HepG2 (cell line): ENCODE results near the gene KRTAP12-2. TPM values are rescaled to one million over a fixed set of nuclear protein-coding genes. Genes with fewer than 3 reads are reported as not detected.
"Not testable (repeated sequence)": the region's sequence is repeated elsewhere in the genome, so short reads cannot be mapped to it uniquely, and the experiment has no call there.

ENCODE experiments used
- ATAC-seq: fragments of 200-7000 bp; cut with Tn5 transposase; 3 replicates; pipeline ENCODE4 v1.9.1; 2020; ENCODE audit warnings: mild to moderate bottlenecking, moderate library complexity
- BruUV-seq: library from RNA; stranded (reverse); fragments of 400-500 nt; replicated peaks from 2 replicates; lab custom pipeline; 2021; lab: Mats Ljungman, UMichigan
- CTCF ChIA-PET: fragments of 300-600 bp; formaldehyde crosslinking; extraction: SDS; loops from one replicate; lab custom pipeline; 2021; ENCODE audit warnings: low total read pairs, inconsistent platforms, low intra/inter-chr PET ratio; lab: Yijun Ruan, JAX
- POLR2A ChIA-PET: fragments of 350-600 bp; sonication (Branson Sonifier 250); formaldehyde crosslinking; loops from one replicate; lab custom pipeline; 2020; ENCODE audit warnings: antibody characterized with exemption, inconsistent platforms; lab: Yijun Ruan, JAX
- DNase-seq: peaks from one replicate; pipeline ENCODE4 v3.0.0-alpha.2; 2015; ENCODE audit warnings: low spot score
- FAIRE-seq: peaks from 3 replicates; lab custom pipeline; 2011; peaks lifted over from hg19 to GRCh38; lab: Jason Lieb, UNC
- H2AFZ ChIP-seq: one replicate; pipeline ENCODE4 v1.6.1; 2011; ENCODE audit warnings: low read length, inconsistent platforms
- H3K27ac ChIP-seq: fragments of 300-600 bp; 3 replicates; pipeline ENCODE4 v1.8.0; 2011; ENCODE audit warnings: mixed run types, mild to moderate bottlenecking, mixed read lengths, low read length, inconsistent platforms; ENCODE audit not compliant: insufficient read depth; ENCODE audit errors: extremely low read length
- H3K27me3 ChIP-seq, 2 experiments: fragments of 200-600 bp in 1 of 2; 2 replicates in 1 of 2; 3 replicates in 1 of 2; pipeline versions ENCODE4 v1.6.0 to v1.8.0; 2011; ENCODE audit warnings: low read length in 2 of 2, mild to moderate bottlenecking in 2 of 2, moderate library complexity in 2 of 2, inconsistent platforms in 1 of 2; ENCODE audit not compliant: insufficient read depth in 2 of 2, control insufficient read depth in 1 of 2
- H3K36me3 ChIP-seq, 2 experiments: fragments of 200-600 bp in 1 of 2; replicated peaks in 1 of 2; 2 replicates in 1 of 2; 3 replicates in 1 of 2; pipeline versions ENCODE4 v1.5.1 to v1.8.0; 2011; ENCODE audit warnings: low read length in 2 of 2, inconsistent platforms in 1 of 2; ENCODE audit not compliant: insufficient read depth in 2 of 2, control insufficient read depth in 1 of 2
- H3K4me1 ChIP-seq: 2 replicates; pipeline ENCODE4 v1.5.1; 2012; ENCODE audit warnings: low read length, inconsistent platforms; ENCODE audit not compliant: insufficient read depth
- H3K4me2 ChIP-seq: 2 replicates; pipeline ENCODE4 v1.6.0; 2011; ENCODE audit warnings: low read depth, low read length, inconsistent platforms
- H3K4me3 ChIP-seq, 3 experiments: fragments of 200-600 bp in 1 of 3; sonication (generic), shearing (Covaris generic) in 1 of 3; replicated peaks in 1 of 3; 2 replicates each; pipeline ENCODE4 v1.5.1; 2011 to 2016; ENCODE audit warnings: low read length in 3 of 3, inconsistent platforms in 2 of 3, low read depth in 2 of 3, mild to moderate bottlenecking in 2 of 3, control low read depth in 1 of 3, mixed read lengths in 1 of 3; ENCODE audit not compliant: insufficient read depth in 1 of 3
- H3K79me2 ChIP-seq: one replicate; pipeline ENCODE4 v1.6.1; 2011; ENCODE audit warnings: low read length, inconsistent platforms; ENCODE audit not compliant: insufficient read depth
- H3K9ac ChIP-seq: 2 replicates; pipeline ENCODE4 v1.6.0; 2011; ENCODE audit warnings: mild to moderate bottlenecking, low read depth, low read length, inconsistent platforms; ENCODE audit not compliant: insufficient read depth
- H3K9me3 ChIP-seq: 2 replicates; pipeline ENCODE4 v1.5.1; 2012; ENCODE audit warnings: mild to moderate bottlenecking, low read length
- H4K20me1 ChIP-seq: 2 replicates; pipeline ENCODE4 v1.6.0; 2011; ENCODE audit warnings: inconsistent platforms, mild to moderate bottlenecking, low read length, moderate library complexity; ENCODE audit not compliant: insufficient read depth
- ADNP ChIP-seq: sonication (generic); formaldehyde crosslinking; IDR thresholded peaks from 2 replicates; pipeline ENCODE4 v1.4.0; 2020; ENCODE audit warnings: missing genetic modification reagents
- ATF7-NPFF ChIP-seq: sonication (generic); formaldehyde crosslinking; IDR thresholded peaks from 2 replicates; pipeline ENCODE4 v1.8.1; 2023; ENCODE audit warnings: mild to moderate bottlenecking, low read depth, missing genetic modification reagents, moderate library complexity
- CHCHD3 ChIP-seq: sonication (generic); formaldehyde crosslinking; IDR thresholded peaks from 2 replicates; pipeline ENCODE4 v1.8.0; 2022; ENCODE audit warnings: mild to moderate bottlenecking, missing genetic modification reagents, moderate library complexity
- HIVEP1 ChIP-seq: sonication (generic); formaldehyde crosslinking; IDR thresholded peaks from 2 replicates; pipeline ENCODE4 v1.4.0; 2020; ENCODE audit warnings: mild to moderate bottlenecking, missing genetic modification reagents
- ZMYM3 ChIP-seq: sonication (generic); formaldehyde crosslinking; IDR thresholded peaks from 2 replicates; pipeline ENCODE4 v1.5.1; 2020; ENCODE audit warnings: mild to moderate bottlenecking, missing genetic modification reagents
- ZNF296 ChIP-seq: sonication (generic); formaldehyde crosslinking; conservative IDR thresholded peaks from 2 replicates; pipeline ENCODE4 v1.5.0; 2020; ENCODE audit warnings: mild to moderate bottlenecking, missing genetic modification reagents
- ZNF333 ChIP-seq: sonication (generic); formaldehyde crosslinking; IDR thresholded peaks from 2 replicates; pipeline ENCODE4 v1.4.0; 2020; ENCODE audit warnings: mild to moderate bottlenecking, missing genetic modification reagents, borderline replicate concordance
- ZNF768 ChIP-seq: sonication (generic); formaldehyde crosslinking; IDR thresholded peaks from 2 replicates; pipeline ENCODE4 v1.4.0; 2020; ENCODE audit warnings: missing genetic modification reagents
- ZNF776 ChIP-seq: sonication (generic); formaldehyde crosslinking; IDR thresholded peaks from 2 replicates; pipeline ENCODE4 v1.4.0; 2020; ENCODE audit warnings: mild to moderate bottlenecking, missing genetic modification reagents
- WGBS: methylation state at CpG from one replicate; pipeline ENCODE4 v1.1.6; 2017; ENCODE audit warnings: low lambda C conversion rate; 5-methylcytosine and 5-hydroxymethylcytosine counted together
- in situ Hi-C: cut with HindIII; loops from 2 replicates; pipeline ENCODE4 v1.10.0; 2017; ENCODE audit warnings: low pct_unique_long_range_greater_than_20kb; ENCODE audit not compliant: extremely low pct_ligation_motif_present
- intact Hi-C: fragments of 100-400 bp; cut with micrococcal nuclease; formaldehyde crosslinking; loops from one replicate; pipeline ENCODE4 v1.10.0; 2022; ENCODE audit not compliant: unreplicated experiment
- polyA plus RNA-seq, 8 experiments: library from polyadenylated mRNA; depleted of rRNA in 3 of 8; stranded (reverse) in 7 of 8; unstranded in 1 of 8; fragments of >200 nt; fragmentation: Illumina TruSeq in 4 of 8; extraction: Trizol in 4 of 8; gene quantifications; 2 replicates each; pipeline versions ENCODE4 v1.2.1 to v1.2.3, GENCODE V29; 2011 to 2016; ENCODE audit warnings: low read depth in 4 of 8, missing spikeins in 1 of 8, mixed read lengths in 1 of 8; ENCODE audit not compliant: insufficient read depth in 1 of 8
- total RNA-seq, 5 experiments: library from RNA; depleted of rRNA; stranded (reverse); fragments of >200 nt; fragmentation: Illumina TruSeq; extraction: Trizol; gene quantifications; 2 replicates each; pipeline ENCODE4 v1.2.3, GENCODE V29; 2016; ENCODE audit warnings: low read depth in 1 of 5
- TF ChIP-seq, protein P1 (sequence below): sonication (generic); formaldehyde crosslinking; IDR thresholded peaks from 2 replicates; pipeline ENCODE4 v1.9.0; 2022; ENCODE audit warnings: missing genetic modification reagents, mild to moderate bottlenecking, borderline replicate concordance
- TF ChIP-seq, protein P2 (sequence below): sonication (generic); formaldehyde crosslinking; IDR thresholded peaks from 2 replicates; pipeline ENCODE4 v1.5.1; 2020; ENCODE audit warnings: missing genetic modification reagents, mild to moderate bottlenecking, borderline replicate concordance

Gene KRTAP12-2
- total and polyA plus RNA-seq, 2 of the 13 experiments (the other 11 are each of a cell fraction or from before 2014, with no cell fraction given): not detected

GRCh38 chr21:44697172-44697810 is 30.6 kb upstream of the KRTAP12-2 start, which contains the start of gene KRTAP10-12:
Gene KRTAP10-12 (plus strand): TSS chr21:44697172. CDS start chr21:44697202, 30 bp downstream.
- Histone ChIP-seq H3K27ac (peak within 1 kb of the TSS; percentile 35), H3K4me2 (peak within 1 kb of the TSS; percentile 80), H3K4me3 (peak within 1 kb of the TSS; percentile 40 to 68 (median 44); a peak in 5 of 6 replicates), H3K9me3 (peaks cover 16% of the 10 kb centered on the region), H3K4me1 (peaks cover 72% of the 10 kb centered on the region), H3K9ac (peak within 1 kb of the TSS; percentile 40)
- CTCF ChIA-PET, FAIRE-seq, BruUV-seq, ATAC-seq, DNase-seq, POLR2A ChIA-PET, H2AFZ ChIP-seq, in situ Hi-C loops, H4K20me1 ChIP-seq, H3K36me3 ChIP-seq, H3K79me2 ChIP-seq, H3K27me3 ChIP-seq: not testable (repeated sequence)
- 0 out of 2 replicates have a peak, but pooled peaks have one; percentile 40 for TF ChIP-seq ZNF776 (CRISPR knock-in tag)
- TF ChIP-seq ADNP: peak; percentile 66; the same call in 1 of the 2 replicates
- TF ChIP-seq ATF7-NPFF: peak; percentile 43; the same call in 1 of the 2 replicates
- 0 out of 2 replicates have a peak, but pooled peaks have one; percentile 42 for TF ChIP-seq HIVEP1 (CRISPR knock-in tag)
- TF ChIP-seq, protein P1, sequence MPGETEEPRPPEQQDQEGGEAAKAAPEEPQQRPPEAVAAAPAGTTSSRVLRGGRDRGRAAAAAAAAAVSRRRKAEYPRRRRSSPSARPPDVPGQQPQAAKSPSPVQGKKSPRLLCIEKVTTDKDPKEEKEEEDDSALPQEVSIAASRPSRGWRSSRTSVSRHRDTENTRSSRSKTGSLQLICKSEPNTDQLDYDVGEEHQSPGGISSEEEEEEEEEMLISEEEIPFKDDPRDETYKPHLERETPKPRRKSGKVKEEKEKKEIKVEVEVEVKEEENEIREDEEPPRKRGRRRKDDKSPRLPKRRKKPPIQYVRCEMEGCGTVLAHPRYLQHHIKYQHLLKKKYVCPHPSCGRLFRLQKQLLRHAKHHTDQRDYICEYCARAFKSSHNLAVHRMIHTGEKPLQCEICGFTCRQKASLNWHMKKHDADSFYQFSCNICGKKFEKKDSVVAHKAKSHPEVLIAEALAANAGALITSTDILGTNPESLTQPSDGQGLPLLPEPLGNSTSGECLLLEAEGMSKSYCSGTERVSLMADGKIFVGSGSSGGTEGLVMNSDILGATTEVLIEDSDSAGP (CRISPR knock-in tag): 0 out of 2 replicates have a peak, but pooled peaks have one; percentile 48
- TF ChIP-seq ZNF768 (CRISPR knock-in tag): peak; percentile 86
- TF ChIP-seq ZMYM3 (CRISPR knock-in tag): peak; percentile 99
- 0 out of 2 replicates have a peak, but pooled peaks have one; percentile 50 for TF ChIP-seq CHCHD3 (CRISPR knock-in tag)
- TF ChIP-seq, protein P2, sequence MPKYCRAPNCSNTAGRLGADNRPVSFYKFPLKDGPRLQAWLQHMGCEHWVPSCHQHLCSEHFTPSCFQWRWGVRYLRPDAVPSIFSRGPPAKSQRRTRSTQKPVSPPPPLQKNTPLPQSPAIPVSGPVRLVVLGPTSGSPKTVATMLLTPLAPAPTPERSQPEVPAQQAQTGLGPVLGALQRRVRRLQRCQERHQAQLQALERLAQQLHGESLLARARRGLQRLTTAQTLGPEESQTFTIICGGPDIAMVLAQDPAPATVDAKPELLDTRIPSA: 0 out of 2 replicates have a peak, but pooled peaks have one; percentile 29
- TF ChIP-seq ZNF333 (CRISPR knock-in tag): 0 out of 2 replicates have a peak, but pooled peaks have one; percentile 25
- TF ChIP-seq ZNF296 (CRISPR knock-in tag): 0 out of 2 replicates have a peak, but pooled peaks have one; percentile 61
- intact Hi-C loops: loop anchor here (10.0 kb wide), 1 partner anchor 62 kb away; the partner anchor contains the start of gene KRTAP10-10
- WGBS: 66% methylated on average over 12 of the region's 21 CpGs
